K562 (cell line): ENCODE data around the gene CDYL2. TPM values are rescaled to one million over a fixed set of nuclear protein-coding genes. Genes with fewer than 3 reads are reported as not detected.

ENCODE experiments used
- ATAC-seq: fragments of 200-7000 bp; cut with Tn5 transposase; 3 replicates; pipeline ENCODE4 v1.9.1; 2020; ENCODE audit warnings: moderate library complexity
- BruUV-seq: library from RNA; stranded (reverse); fragments of 400-500 nt; replicated peaks from 2 replicates; lab custom pipeline; 2021; lab: Mats Ljungman, UMichigan
- CTCF ChIA-PET: fragments of 300-600 bp; formaldehyde crosslinking; extraction: SDS; loops from one replicate; lab custom pipeline; 2021; ENCODE audit warnings: low intra/inter-chr PET ratio; lab: Yijun Ruan, JAX
- POLR2A ChIA-PET: fragments of 300-600, 350-650 bp; sonication (Branson Sonifier 250); formaldehyde crosslinking; extraction: SDS; loops from one replicate; lab custom pipeline; 2021; ENCODE audit warnings: antibody characterized with exemption, inconsistent platforms; lab: Yijun Ruan, JAX
- DNase-seq, 4 experiments: peaks; one replicate each; pipeline versions ENCODE4 v3.0.0 to v3.0.0-alpha.2; 2011 to 2018; ENCODE audit warnings: low spot score in 3 of 4, mixed read lengths in 3 of 4; ENCODE audit errors: extremely low read depth in 1 of 4
- FAIRE-seq: peaks from 2 replicates; lab custom pipeline; 2011; peaks lifted over from hg19 to GRCh38; lab: Jason Lieb, UNC
- H2AFZ ChIP-seq: 2 replicates; pipeline ENCODE4 v1.6.0; 2011; ENCODE audit warnings: low read depth, low read length, control low read depth, inconsistent platforms
- H3K27ac ChIP-seq: fragments of 200-600 bp; 3 replicates; pipeline ENCODE4 v1.8.0; 2011; ENCODE audit warnings: low read depth, mild to moderate bottlenecking, control low read depth, inconsistent platforms, low read length, moderate library complexity, mixed read lengths; ENCODE audit errors: extremely low read depth
- H3K27me3 ChIP-seq, 2 experiments: fragments of 300-600 bp in 1 of 2; 2 replicates in 1 of 2; 3 replicates in 1 of 2; pipeline versions ENCODE4 v1.6.0 to v1.8.0; 2011; ENCODE audit warnings: inconsistent platforms in 2 of 2, low read length in 2 of 2, mild to moderate bottlenecking in 1 of 2, mixed read lengths in 1 of 2, moderate library complexity in 1 of 2; ENCODE audit not compliant: control insufficient read depth in 2 of 2, insufficient read depth in 2 of 2
- H3K36me3 ChIP-seq: fragments of 300-600 bp; 3 replicates; pipeline ENCODE4 v1.8.0; 2011; ENCODE audit warnings: mild to moderate bottlenecking, low read length, inconsistent platforms; ENCODE audit not compliant: control insufficient read depth, insufficient read depth
- H3K4me1 ChIP-seq, 2 experiments: fragments of 200-600 bp in 1 of 2; replicated peaks in 1 of 2; 2 replicates in 1 of 2; 3 replicates in 1 of 2; pipeline versions ENCODE4 v1.5.1 to v1.8.0; 2011; ENCODE audit warnings: inconsistent platforms in 2 of 2, low read length in 2 of 2, mild to moderate bottlenecking in 1 of 2, mixed read lengths in 1 of 2, moderate library complexity in 1 of 2; ENCODE audit not compliant: control insufficient read depth in 2 of 2, insufficient read depth in 2 of 2
- H3K4me2 ChIP-seq: 2 replicates; pipeline ENCODE4 v1.6.1; 2011; ENCODE audit warnings: low read length, control low read depth, inconsistent platforms, mixed read lengths; ENCODE audit not compliant: insufficient read depth
- H3K4me3 ChIP-seq: fragments of 200-600 bp; sonication (generic), shearing (Covaris generic); 2 replicates; pipeline ENCODE4 v1.5.1; 2016; ENCODE audit warnings: control low read depth, inconsistent platforms
- H3K79me2 ChIP-seq: fragments of 200-600 bp; 3 replicates; pipeline ENCODE4 v1.8.0; 2011; ENCODE audit warnings: low read length, inconsistent platforms; ENCODE audit not compliant: control insufficient read depth, insufficient read depth
- H3K9ac ChIP-seq, 2 experiments: 2 replicates each; pipeline versions ENCODE4 v1.6.0 to v1.6.1; 2011; ENCODE audit warnings: low read depth in 2 of 2, low read length in 2 of 2, control low read depth in 1 of 2, inconsistent platforms in 1 of 2, mild to moderate bottlenecking in 1 of 2, mixed read lengths in 1 of 2; ENCODE audit not compliant: insufficient read depth in 1 of 2
- H3K9me1 ChIP-seq: one replicate; pipeline ENCODE4 v1.6.0; 2011; ENCODE audit warnings: inconsistent platforms, mild to moderate bottlenecking, low read length, moderate library complexity; ENCODE audit not compliant: control insufficient read depth, insufficient read depth
- H3K9me3 ChIP-seq: replicated peaks from 2 replicates; pipeline ENCODE4 v1.5.1; 2011; ENCODE audit warnings: low read depth, low read length, inconsistent platforms; ENCODE audit not compliant: control insufficient read depth, insufficient read depth
- H4K20me1 ChIP-seq: replicated peaks from 2 replicates; pipeline ENCODE4 v1.6.1; 2011; ENCODE audit warnings: low read length, inconsistent platforms, mixed read lengths; ENCODE audit not compliant: control insufficient read depth, insufficient read depth
- CHD4 ChIP-seq: fragments of 200-600 bp; sonication (generic); IDR thresholded peaks from 3 replicates; pipeline ENCODE4 v1.6.1; 2012; ENCODE audit warnings: low read depth, mild to moderate bottlenecking, mixed read lengths, low read length, inconsistent platforms; ENCODE audit not compliant: insufficient read depth, insufficient replicate concordance, poor library complexity, severe bottlenecking
- E2F5 ChIP-seq: sonication (generic); formaldehyde crosslinking; IDR thresholded peaks from 2 replicates; pipeline ENCODE4 v1.8.0; 2022; ENCODE audit warnings: mild to moderate bottlenecking, missing genetic modification reagents
- ELK1 ChIP-seq: sonication (generic); formaldehyde crosslinking; IDR thresholded peaks from 2 replicates; pipeline ENCODE4 v1.8.1; 2022; ENCODE audit warnings: missing genetic modification reagents
- ELK3 ChIP-seq: fragments of 450-650 bp; formaldehyde crosslinking; IDR thresholded peaks from 2 replicates; pipeline ENCODE4 v1.4.0; 2020; ENCODE audit warnings: mild to moderate bottlenecking
- GMEB1 ChIP-seq: fragments of 250-450 bp; sonication (Bioruptor Pico); IDR thresholded peaks from 2 replicates; pipeline ENCODE4 v1.4.0; 2020; ENCODE audit warnings: mild to moderate bottlenecking
- MAFK ChIP-seq: IDR thresholded peaks from 2 replicates; pipeline ENCODE4 v1.6.1; 2011; ENCODE audit warnings: low read length, improper control_type of control experiment
- NCOA2 ChIP-seq, 2 experiments: fragments of 450-650 bp; IDR thresholded peaks; 2 replicates each; pipeline ENCODE4 v1.6.1; 2018; ENCODE audit warnings: mild to moderate bottlenecking in 2 of 2, moderate library complexity in 1 of 2; ENCODE audit not compliant: partially characterized antibody in 2 of 2
- NFE2 ChIP-seq: IDR thresholded peaks from 2 replicates; pipeline ENCODE4 v1.6.1; 2014; ENCODE audit warnings: antibody characterized with exemption, low read depth
- NUFIP1 ChIP-seq: fragments of 450-650 bp; IDR thresholded peaks from 2 replicates; pipeline ENCODE4 v1.6.1; 2018; ENCODE audit not compliant: partially characterized antibody
- OTX1 ChIP-seq: fragments of 450-650 bp; formaldehyde crosslinking; IDR thresholded peaks from 2 replicates; pipeline ENCODE4 v1.4.0; 2022; ENCODE audit warnings: mild to moderate bottlenecking
- RCOR1 ChIP-seq, 2 experiments: IDR thresholded peaks; 2 replicates each; pipeline ENCODE4 v1.6.1; 2012; ENCODE audit warnings: low read depth in 2 of 2, low read length in 2 of 2, borderline replicate concordance in 1 of 2, improper control_type of control experiment in 1 of 2
- SNIP1 ChIP-seq: fragments of 450-650 bp; IDR thresholded peaks from 2 replicates; pipeline ENCODE4 v1.7.1; 2017; ENCODE audit warnings: low read depth, mild to moderate bottlenecking
- ZC3H8 ChIP-seq: fragments of 450-650 bp; IDR thresholded peaks from 2 replicates; pipeline ENCODE4 v1.6.1; 2017
- ZNF253 ChIP-seq: fragments of 250-450 bp; sonication (Bioruptor Pico); conservative IDR thresholded peaks from 2 replicates; pipeline ENCODE4 v1.6.1; 2021; ENCODE audit warnings: mild to moderate bottlenecking
- WGBS: fragments of 100-300 bp; shearing (Covaris generic); methylation state at CpG from one replicate; pipeline ENCODE4 v1.1.6; 2016; ENCODE audit warnings: low coverage, mixed read lengths; ENCODE audit not compliant: insufficient coverage; ENCODE audit errors: missing lambda C conversion rate; 5-methylcytosine and 5-hydroxymethylcytosine counted together
- in situ Hi-C: fragments of 300-500 bp; cut with MboI; formaldehyde crosslinking; loops from 4 replicates; pipeline ENCODE4 v1.15.0; 2018; ENCODE audit warnings: inconsistent platforms, mixed read lengths
- intact Hi-C: fragments of 100-400 bp; cut with micrococcal nuclease; formaldehyde crosslinking; loops from 2 replicates; pipeline ENCODE4 v1.14.2; 2022
- polyA plus RNA-seq, 8 experiments: library from polyadenylated mRNA; depleted of rRNA in 4 of 8; stranded (reverse) in 5 of 8; unstranded in 3 of 8; fragments of >200 nt; fragmentation: Nextera tagmentation in 2 of 8; fragmentation: Illumina TruSeq in 1 of 8; extraction: Ambion mirVana in 2 of 8; extraction: Trizol in 1 of 8; gene quantifications; 2 replicates each; pipeline versions ENCODE4 v1.2.1 to v1.2.3, GENCODE V29; 2011 to 2014; ENCODE audit warnings: inconsistent platforms in 1 of 8, missing spikeins in 1 of 8
- total RNA-seq, 7 experiments: library from RNA; depleted of rRNA in 6 of 7; stranded (reverse); fragments of >200 nt in 6 of 7; fragmentation: Illumina TruSeq in 2 of 7; extraction: Trizol in 2 of 7; gene quantifications; 2 replicates each; pipeline versions ENCODE4 v1.2.1 to v1.2.3, GENCODE V29; 2011 to 2021; ENCODE audit warnings: low replicate concordance in 1 of 7

CDYL2 gene
- total and polyA plus RNA-seq, 9 of the 15 experiments (the other 6 are each of a cell fraction or from before 2014, with no cell fraction given) = under 0.01 to 0.04 (median 0.01) TPM; not detected in 6

- WGBS = 0% methylated on average over 4 of the region's 4 CpGs
- TF ChIP-seq RCOR1 (IDR thresholded peaks at IDR 0.05; ENCODE audit: borderline replicate concordance in 1 of 2, low read depth in 2 of 2, low read length in 2 of 2) = no peak
- TF ChIP-seq OTX1 = no peak
- no peak for TF ChIP-seq GMEB1 (CRISPR knock-in tag)
- TF ChIP-seq ELK3 = no peak
- TF ChIP-seq NUFIP1 = no peak
- no peak for TF ChIP-seq NCOA2 (IDR thresholded peaks at IDR 0.05; ENCODE audit: partially characterized antibody in 2 of 2)
- no peak for TF ChIP-seq ELK1 (CRISPR knock-in tag)
- no peak for TF ChIP-seq MAFK
- TF ChIP-seq ZC3H8 = no peak
- no peak for TF ChIP-seq ZNF253 (CRISPR knock-in tag)
- TF ChIP-seq NFE2 = no peak
- no peak for TF ChIP-seq CHD4
- TF ChIP-seq SNIP1 = no peak
- TF ChIP-seq E2F5 (CRISPR knock-in tag) = no peak
- ChIA-PET CTCF (no interaction called here), POLR2A (no interaction called here)
- Histone ChIP-seq H3K4me3 (no peak overlapping the region), H3K9me1 (no peaks in the 10 kb centered on the region), H3K36me3 (no peaks in the 10 kb centered on the region), H3K9ac (no peak overlapping the region), H2AFZ (no peak overlapping the region), H3K79me2 (no peaks in the 10 kb centered on the region), H3K27me3 (no peaks in the 10 kb centered on the region), H3K9me3 (no peaks in the 10 kb centered on the region), H3K27ac (no peak overlapping the region), H3K4me1 (no peaks in the 10 kb centered on the region), H3K4me2 (no peak overlapping the region), H4K20me1 (no peaks in the 10 kb centered on the region)
- BruUV-seq = no TSS peak
- intact Hi-C loops = no loop called here
- in situ Hi-C loops = no loop called here
- DNase-seq (no peak), FAIRE-seq (no peak), ATAC-seq (no peak)
Measured at GRCh38 chr16:80723091-80723490, 81.3 kb downstream of the CDYL2 start.
